RWPE1 (cell line): ENCODE results near the gene PPP1R1A.
A peak's percentile ranks its signal among the peaks of the same experiment; 100 is the strongest.

Experiments used
- CTCF ChIA-PET: fragments of 350-600 bp; sonication (Branson Sonifier 250); formaldehyde crosslinking; extraction: SDS; loops from one replicate; lab custom pipeline; 2021; lab: Yijun Ruan, JAX
- POLR2A ChIA-PET: fragments of 400-600 bp; formaldehyde crosslinking; extraction: SDS; loops from one replicate; lab custom pipeline; 2020; ENCODE audit warnings: antibody characterized with exemption; ENCODE audit not compliant: low non-redundant PET; lab: Yijun Ruan, JAX
- DNase-seq: peaks from one replicate; pipeline ENCODE4 v3.0.0; 2012; ENCODE audit warnings: low spot score
- H3K27ac ChIP-seq: fragments of 450-650 bp; 2 replicates; pipeline ENCODE4 v1.5.1; 2017
- TF ChIP-seq, protein P1 (sequence below): fragments of 450-650 bp; conservative IDR thresholded peaks from 2 replicates; pipeline ENCODE4 v1.5.1; 2017; ENCODE audit warnings: low read depth, mild to moderate bottlenecking

The PPP1R1A gene

DNA sequence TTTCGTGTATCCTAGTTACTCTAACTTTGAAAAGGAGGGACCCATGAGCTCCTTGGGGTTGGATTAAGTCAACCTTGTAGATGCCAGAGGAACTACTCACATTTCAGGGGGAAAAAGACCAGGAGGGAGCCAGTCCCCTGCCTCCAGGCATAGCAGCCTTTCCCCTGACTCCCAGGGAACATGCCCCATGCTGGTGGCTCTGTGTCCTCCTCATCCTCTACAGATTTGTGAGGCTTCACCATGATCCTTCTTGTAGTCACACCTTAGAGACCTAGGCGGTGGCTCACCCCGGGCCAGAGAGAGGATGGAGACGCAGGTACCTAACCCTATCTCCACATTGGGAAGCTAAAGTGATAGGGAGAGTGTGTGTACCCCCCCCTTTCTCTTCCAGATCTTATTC lies 16.0 kb upstream of the PPP1R1A start:
- no peak for DNase-seq
- H3K27ac ChIP-seq = no peak overlapping the region
- TF ChIP-seq, protein P1, sequence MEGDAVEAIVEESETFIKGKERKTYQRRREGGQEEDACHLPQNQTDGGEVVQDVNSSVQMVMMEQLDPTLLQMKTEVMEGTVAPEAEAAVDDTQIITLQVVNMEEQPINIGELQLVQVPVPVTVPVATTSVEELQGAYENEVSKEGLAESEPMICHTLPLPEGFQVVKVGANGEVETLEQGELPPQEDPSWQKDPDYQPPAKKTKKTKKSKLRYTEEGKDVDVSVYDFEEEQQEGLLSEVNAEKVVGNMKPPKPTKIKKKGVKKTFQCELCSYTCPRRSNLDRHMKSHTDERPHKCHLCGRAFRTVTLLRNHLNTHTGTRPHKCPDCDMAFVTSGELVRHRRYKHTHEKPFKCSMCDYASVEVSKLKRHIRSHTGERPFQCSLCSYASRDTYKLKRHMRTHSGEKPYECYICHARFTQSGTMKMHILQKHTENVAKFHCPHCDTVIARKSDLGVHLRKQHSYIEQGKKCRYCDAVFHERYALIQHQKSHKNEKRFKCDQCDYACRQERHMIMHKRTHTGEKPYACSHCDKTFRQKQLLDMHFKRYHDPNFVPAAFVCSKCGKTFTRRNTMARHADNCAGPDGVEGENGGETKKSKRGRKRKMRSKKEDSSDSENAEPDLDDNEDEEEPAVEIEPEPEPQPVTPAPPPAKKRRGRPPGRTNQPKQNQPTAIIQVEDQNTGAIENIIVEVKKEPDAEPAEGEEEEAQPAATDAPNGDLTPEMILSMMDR = no peak
- CTCF ChIA-PET = interaction anchor here (0.6 to 0.8 kb wide), 2 partner anchors 16 to 118 kb away, joined by 3 to 5 read pairs; no protein-coding TSS in a partner anchor
- POLR2A ChIA-PET = no interaction called here

DNA sequence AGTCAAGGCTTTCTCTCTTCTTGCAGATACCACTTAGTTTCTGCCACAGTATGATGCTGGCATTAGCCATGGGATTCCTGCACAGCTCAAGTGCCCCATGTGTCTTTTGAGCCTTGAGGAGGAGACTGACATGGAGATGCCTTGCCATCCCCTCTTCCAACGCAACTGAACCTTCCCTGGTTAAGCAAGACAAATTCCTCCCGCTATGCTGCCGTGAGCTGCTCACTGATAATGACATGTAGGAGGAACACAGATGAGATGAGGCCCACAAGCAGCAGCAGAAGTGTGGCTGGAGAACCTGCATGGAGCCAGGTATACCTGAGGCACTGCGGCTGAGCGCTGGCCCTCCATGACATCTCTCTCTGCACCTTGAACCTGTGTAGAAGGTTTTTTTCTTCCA lies 15.4 kb upstream of the PPP1R1A start:
- TF ChIP-seq, protein P1 = no peak
- CTCF ChIA-PET = interaction anchor here (0.6 to 0.8 kb wide), 2 partner anchors 16 to 117 kb away, joined by 3 to 5 read pairs; no protein-coding TSS in a partner anchor
- POLR2A ChIA-PET = no interaction called here
- DNase-seq = no peak
- no peak overlapping the region for H3K27ac ChIP-seq

DNA sequence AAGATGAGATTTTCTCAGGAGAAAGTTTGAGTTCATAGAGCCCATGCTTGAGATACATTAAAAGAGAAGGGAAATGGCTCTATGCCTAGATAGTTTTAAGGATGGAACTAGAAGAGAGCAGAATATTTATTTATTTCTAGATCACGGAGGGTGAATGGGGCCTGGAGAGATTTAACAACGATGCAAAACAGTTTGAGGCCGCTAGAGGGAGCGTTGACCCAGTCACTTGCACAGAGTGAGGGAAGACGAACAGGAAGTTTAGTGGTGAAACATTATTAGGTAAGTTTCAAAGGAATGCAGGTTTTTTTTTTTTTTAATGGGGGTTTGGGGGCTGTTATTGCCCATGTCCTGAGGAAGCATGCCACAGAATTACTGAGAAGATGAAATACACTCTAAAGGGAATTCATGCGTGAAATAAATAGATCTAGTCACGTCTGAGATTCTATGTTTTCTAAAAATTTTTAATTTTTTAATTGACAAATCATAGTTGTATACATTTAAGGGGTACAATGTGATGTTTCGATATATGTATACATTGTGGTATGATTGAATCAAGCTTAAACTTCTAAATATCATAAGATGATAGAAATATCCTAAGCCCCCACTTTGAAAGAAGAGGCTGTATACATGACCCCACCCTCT lies 14.8 kb upstream of the PPP1R1A start:
- ChIA-PET CTCF (interaction anchor here (0.6 to 0.8 kb wide), 2 partner anchors 17 to 24 kb away, joined by 3 read pairs; no protein-coding TSS in a partner anchor), POLR2A (no interaction called here)
- TF ChIP-seq, protein P1 = peak; percentile 91
- H3K27ac ChIP-seq = no peak overlapping the region
- DNase-seq = peak; percentile 85

DNA sequence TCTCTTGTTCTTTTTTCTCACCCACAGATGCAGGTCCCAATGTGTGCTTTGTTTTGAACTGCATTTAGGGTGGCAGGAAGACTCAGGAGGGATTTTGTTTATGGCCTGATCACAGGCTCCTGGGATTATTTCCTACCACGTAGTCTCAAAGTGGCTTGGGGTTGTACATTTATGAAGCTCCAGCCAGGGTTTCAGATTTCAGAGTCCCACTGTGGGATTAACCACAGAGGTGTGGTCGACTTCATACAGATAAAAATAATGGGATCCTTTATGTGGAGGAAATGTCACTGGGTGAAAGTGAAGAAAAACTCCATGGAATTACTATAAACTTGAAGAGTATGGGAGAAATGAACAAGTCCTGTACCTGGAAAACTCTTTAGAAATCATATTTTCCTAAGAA lies 14.2 kb upstream of the PPP1R1A start:
- TF ChIP-seq, protein P1 = no peak
- ChIA-PET POLR2A (no interaction called here), CTCF (interaction anchor here (0.6 kb wide), 2 partner anchors 35 to 422 kb away, joined by 3 to 4 read pairs; no protein-coding TSS in a partner anchor)
- no peak overlapping the region for H3K27ac ChIP-seq
- DNase-seq = no peak

DNA sequence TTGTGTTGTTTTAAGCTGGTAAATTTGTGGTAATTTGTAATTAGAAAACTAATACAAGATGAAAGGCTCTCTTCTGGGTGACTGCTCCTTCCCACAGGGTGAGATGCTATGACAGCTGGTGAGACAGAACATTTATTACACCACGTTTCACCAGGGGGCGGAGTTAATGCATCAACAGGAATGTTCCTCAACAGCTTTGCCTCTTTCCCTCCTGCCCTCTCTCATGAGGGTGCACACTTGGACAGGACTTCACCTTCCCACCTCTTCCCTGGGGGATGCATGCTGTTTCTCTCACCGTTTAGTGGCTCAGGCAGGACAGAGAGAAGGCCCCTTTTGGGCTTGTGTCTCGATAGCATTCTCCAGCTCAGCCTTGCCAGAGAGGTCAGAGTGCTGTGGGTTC lies 13.4 kb upstream of the PPP1R1A start:
- CTCF ChIA-PET = interaction anchor here (0.6 kb wide), 2 partner anchors 31 to 182 kb away, joined by 3 to 4 read pairs; no protein-coding TSS in a partner anchor

DNA sequence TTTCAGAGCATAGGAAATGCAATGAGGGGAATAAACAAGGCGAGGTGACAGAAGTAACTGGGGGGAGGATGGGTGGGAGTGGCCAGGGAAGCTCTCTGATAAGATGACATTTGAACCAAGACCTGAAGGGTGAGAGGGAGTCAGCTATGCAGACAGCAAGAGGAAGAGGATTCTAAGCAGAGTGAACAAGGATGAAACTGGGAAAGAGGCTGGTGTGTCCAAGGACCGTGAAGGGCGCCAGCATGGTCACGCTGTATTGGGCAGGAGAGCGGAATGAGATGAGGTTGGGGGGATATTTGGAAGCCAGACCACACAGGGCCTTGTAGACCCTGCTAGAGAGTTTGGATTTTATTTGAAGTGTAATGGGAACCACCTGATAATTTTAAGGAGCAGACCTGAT lies 10.5 kb upstream of the PPP1R1A start:
- TF ChIP-seq, protein P1 = no peak
- no peak for DNase-seq
- ChIA-PET POLR2A (no interaction called here), CTCF (interaction anchor here (0.9 kb wide), 1 partner anchor 20 kb away, joined by 3 read pairs; no protein-coding TSS in a partner anchor)
- H3K27ac ChIP-seq = no peak overlapping the region

More for the DNA sequence above, 13.4 kb upstream of the PPP1R1A start:
- no peak overlapping the region for H3K27ac ChIP-seq
- DNase-seq = no peak
- TF ChIP-seq, protein P1 = no peak
- POLR2A ChIA-PET = no interaction called here
